ENCODE results near the gene MACROD2.
"Not testable (repeated sequence)": the region's sequence is repeated elsewhere in the genome, so short reads cannot be mapped to it uniquely, and the experiment has no call there.

Gene MACROD2

DNA sequence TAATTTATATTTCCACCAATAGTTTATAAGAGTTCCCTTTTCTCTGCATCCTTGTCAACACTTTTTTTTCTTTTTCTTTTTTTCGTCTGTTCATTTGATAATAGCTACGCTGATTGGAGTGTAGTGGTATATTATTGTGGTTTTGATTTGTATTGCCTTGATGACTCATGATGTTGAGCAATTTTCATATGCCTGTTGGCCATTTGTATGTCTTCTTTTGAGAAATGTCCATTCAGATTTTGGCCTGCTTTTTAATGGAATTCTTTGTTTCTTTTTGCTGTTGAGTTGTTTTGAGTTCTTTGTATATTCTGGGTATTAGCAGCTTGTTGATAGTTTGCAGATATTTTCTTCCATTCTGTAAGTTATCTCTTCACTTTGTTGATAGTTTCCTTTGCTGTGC lies 1804.6 kb downstream of the MACROD2 start:
- no peak for DNase-seq (ENCODE audit: low read depth, low spot score)

DNA sequence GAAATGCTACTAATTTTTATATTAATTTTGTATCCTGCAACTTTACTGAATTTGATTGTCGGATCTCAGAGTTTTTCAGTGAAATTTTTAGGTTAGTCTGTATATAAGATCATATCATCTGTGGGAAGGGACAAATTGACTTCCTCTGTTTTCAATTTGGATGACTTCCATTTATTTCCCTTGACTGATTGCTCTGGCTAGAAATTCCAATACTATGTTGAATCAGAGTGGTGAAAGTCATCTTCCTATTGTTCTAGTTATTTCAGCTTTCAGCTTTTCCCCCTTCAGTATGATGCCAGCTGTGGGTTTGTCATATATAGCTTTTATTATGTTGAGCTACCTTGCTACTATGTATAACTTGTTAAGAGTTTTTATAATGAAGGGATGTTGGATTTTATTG lies 1806.7 kb downstream of the MACROD2 start:
- DNase-seq (ENCODE audit: low read depth, low spot score) = no peak

- no peak for DNase-seq (ENCODE audit: low read depth, low spot score)
Observed at GRCh38 chr20:15805154-15805553, 1809.8 kb downstream of the MACROD2 start.

GRCh38 chr20:15806105-15806504 lies 1810.8 kb downstream of the MACROD2 start:
- DNase-seq (ENCODE audit: low read depth, low spot score) = no peak

GRCh38 chr20:15807271-15807670 lies 1812.0 kb downstream of the MACROD2 start:
- no peak for DNase-seq (ENCODE audit: low read depth, low spot score)

GRCh38 chr20:15807771-15808170 lies 1812.5 kb downstream of the MACROD2 start:
- DNase-seq (ENCODE audit: low read depth, low spot score) = not testable (repeated sequence)

DNA sequence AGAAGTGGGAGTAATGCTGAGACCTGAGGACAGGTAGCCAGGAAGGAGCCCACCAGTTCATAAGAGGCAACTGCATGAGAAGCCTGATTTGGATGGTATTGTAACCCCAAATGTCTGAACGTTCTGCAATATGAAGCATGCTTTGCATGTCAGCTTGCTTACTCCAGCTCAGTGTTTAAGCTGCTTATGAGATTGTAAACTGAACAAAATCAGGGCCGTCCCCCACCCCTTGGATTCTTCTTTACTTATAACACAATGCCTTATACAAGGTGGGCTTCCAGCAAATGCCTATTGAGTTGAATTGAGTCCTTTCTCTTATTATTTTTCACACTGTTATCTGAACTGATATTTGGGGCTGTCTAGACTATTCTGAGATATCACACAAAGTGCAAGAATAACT lies 1816.6 kb downstream of the MACROD2 start:
- DNase-seq (ENCODE audit: low read depth, low spot score) = no peak

DNA sequence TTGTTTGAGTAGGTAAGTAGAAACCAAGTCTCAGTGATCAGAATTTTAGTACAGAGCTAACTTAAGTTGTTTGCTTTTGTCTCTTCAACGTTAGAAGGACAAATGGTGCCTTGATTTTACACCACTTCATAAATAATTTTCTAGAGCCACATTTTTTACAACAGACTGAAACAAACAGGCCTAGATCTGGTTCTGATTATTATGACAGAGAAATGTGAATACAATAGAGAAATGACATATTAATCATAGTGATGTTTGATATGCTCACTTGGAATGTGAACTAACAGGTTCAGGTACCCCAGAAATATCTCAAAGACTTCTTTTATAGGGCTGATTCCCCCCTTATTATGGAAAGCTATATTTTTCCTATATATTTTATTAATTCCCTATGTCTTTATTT lies 1817.4 kb downstream of the MACROD2 start:
- DNase-seq (ENCODE audit: low read depth, low spot score) = no peak

- DNase-seq (ENCODE audit: low read depth, low spot score) = no peak
Observed at GRCh38 chr20:15814360-15814759, 1819.0 kb downstream of the MACROD2 start.

DNA sequence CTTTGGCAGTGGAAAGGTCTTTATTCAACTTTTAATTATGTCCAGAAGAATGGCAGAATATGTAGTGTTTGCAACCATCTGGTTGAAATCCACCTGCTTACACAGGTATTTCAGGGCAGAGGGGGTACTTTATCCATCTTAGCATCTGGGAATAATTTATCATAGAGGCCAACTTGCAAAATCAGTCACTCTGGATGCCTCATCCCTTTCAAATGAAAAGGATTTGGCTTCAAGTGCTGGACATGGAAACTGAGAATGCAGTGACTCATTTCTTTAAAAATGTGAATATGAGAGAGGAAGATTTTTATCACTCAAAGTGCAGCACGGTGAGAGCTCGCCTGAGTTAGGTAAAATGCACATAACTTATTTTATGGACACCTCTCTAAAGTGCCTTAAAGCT lies 1819.6 kb downstream of the MACROD2 start:
- DNase-seq (ENCODE audit: low read depth, low spot score) = no peak

DNA sequence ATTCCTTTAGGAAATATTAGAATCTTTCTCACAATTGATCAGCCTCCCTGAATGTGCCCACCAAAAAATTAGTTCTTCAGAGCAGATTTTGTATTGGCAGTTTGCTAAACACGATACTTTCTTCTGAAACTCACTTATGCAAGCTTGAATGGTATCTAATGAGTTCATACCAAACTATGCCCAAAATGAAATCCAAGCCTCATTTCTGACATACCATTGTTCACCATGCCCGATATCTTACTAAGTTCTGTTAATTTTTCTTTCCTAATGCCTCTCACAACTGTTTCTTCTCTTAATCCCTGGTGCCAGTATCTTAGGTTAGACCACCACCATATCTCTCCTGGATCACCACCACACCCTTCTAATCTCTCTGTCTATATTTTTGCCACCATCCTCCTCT lies 1822.0 kb downstream of the MACROD2 start:
- DNase-seq (ENCODE audit: low read depth, low spot score) = no peak

DNA sequence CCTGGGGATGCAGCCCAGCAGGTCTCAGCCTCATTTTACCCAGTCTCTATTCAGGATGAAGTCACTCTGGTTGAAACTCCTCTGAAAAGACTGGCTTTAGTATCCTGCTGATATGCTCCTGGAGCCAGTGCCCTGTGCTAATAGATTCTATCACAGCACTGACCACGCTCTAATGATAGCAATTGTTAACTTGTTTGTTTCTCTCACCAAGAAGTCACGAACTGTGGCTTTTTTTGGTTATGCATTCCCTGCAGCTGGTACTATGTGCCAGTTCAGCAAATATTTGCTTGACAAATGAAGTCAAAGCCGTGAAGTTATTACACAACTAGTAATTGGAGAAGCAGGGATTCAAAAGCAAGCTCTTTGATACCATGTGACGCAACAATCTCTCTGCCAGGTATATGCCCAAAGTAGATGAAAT lies 1823.3 kb downstream of the MACROD2 start:
- no peak for DNase-seq (ENCODE audit: low read depth, low spot score)

GRCh38 chr20:15823718-15824117 lies 1828.4 kb downstream of the MACROD2 start:
- no peak for DNase-seq (ENCODE audit: low read depth, low spot score)

GRCh38 chr20:15827628-15828027 lies 1832.3 kb downstream of the MACROD2 start:
- DNase-seq (ENCODE audit: low read depth, low spot score) = no peak

- no peak for DNase-seq (ENCODE audit: low read depth, low spot score)
Observed at GRCh38 chr20:15831201-15831600, 1835.9 kb downstream of the MACROD2 start.

- no peak for DNase-seq (ENCODE audit: low read depth, low spot score)
Observed at GRCh38 chr20:15832512-15832911, 1837.2 kb downstream of the MACROD2 start.

GRCh38 chr20:15834857-15835256 lies 1839.5 kb downstream of the MACROD2 start:
- DNase-seq (ENCODE audit: low read depth, low spot score) = peak; percentile 9

DNA sequence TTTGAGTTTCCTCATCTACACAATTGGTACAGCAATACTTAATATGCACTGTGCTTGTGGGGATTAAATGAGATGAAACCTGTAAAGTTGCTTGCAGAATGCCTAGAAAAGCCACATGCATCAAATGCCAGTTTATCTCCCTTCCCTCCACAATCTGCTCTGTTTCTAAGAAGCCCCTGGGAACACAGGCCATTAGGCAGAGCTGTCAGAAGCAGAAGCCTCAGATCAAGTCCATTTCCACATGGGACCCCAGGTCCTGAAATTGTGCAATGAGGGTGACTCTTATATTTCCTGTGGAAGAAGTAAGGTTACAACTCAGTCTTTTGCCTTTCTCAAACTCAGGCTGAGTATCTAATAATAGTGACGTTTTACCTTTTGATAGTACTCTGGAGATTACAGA lies 1840.5 kb downstream of the MACROD2 start:
- DNase-seq (ENCODE audit: low read depth, low spot score) = no peak

DNA sequence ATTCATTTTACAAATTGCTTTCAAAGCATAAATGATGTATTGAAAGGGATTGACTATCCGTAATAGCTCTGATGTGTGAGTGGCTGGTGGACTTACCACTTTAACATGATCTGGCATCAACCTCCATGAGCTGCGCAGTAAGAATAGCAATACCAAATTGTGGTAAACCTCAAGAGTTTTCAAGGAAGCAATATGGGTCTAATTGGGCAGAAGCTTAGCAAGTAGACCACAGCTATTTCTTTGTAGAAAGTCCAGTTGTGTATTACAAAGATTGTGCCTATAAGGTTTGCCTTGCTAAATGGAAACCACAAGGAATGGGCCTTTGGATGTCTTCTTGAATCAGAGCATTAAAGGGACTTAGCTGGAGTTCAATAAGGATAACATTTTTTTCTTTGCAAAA lies 1841.3 kb downstream of the MACROD2 start:
- DNase-seq (ENCODE audit: low read depth, low spot score) = no peak

GRCh38 chr20:15837563-15837962 lies 1842.2 kb downstream of the MACROD2 start:
- DNase-seq (ENCODE audit: low read depth, low spot score) = no peak

GRCh38 chr20:15838466-15838865 lies 1843.2 kb downstream of the MACROD2 start:
- DNase-seq (ENCODE audit: low read depth, low spot score) = no peak

DNA sequence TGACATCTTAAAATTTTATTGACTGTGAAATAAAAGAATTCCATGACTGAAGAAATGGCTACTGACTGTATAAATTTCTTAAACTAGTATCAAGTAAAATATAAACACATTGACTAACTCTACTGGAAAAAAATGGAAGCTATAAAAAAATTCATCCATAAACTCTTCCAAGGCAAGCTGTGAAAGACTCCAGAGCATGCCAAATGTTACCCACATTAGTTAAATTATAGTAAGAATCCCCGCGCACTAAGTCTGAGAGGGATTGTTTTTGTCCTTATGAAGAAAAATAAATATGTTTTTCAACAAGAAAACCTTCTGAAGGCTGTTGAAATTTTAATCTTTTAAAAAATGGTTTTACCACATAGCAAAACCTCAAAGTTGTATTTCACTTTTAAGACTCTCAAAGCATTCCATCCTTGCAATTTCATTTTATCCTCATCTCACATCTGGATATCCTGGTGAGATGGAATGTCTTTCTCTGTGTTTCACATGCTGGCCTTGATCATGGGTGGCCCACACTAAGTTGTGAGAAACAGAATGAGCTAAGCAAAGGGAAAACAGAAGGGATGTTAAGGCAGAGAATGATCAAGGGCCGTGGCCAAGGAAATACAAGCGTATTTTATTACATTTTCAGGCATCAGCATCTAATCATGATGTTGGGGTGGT lies 1845.5 kb downstream of the MACROD2 start:
- DNase-seq (ENCODE audit: low read depth, low spot score) = no peak

DNA sequence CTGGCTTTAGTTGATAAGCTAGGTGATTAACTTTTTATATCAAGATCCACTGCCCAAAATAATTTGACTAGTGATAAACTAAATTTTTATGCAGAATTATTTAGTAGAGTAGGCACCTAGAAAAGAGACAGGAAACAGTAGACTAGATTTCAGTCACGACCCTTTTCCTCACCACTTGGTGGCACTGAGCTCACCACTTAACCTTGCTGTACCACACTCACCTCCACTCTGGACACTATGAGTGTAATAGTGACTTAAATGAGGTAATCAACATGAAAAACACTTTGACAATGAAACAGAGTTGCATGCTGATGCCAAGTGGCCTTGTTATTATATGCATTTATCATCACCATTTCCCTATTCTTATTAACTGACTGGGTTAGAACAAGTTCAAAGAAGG lies 1847.6 kb downstream of the MACROD2 start:
- DNase-seq (ENCODE audit: low read depth, low spot score) = no peak

GRCh38 chr20:15843777-15844176 lies 1848.5 kb downstream of the MACROD2 start:
- DNase-seq (ENCODE audit: low read depth, low spot score) = no peak

Data from smooth muscle cell of the brain vasculature (primary cell).